Keratinocyte (primary cell): Measurements from ENCODE around the gene ROPN1B.
"Not testable (repeated sequence)": the region's sequence is repeated elsewhere in the genome, so short reads cannot be mapped to it uniquely, and the experiment has no call there.

Source experiments
- CTCF ChIP-seq, 3 experiments: IDR thresholded peaks in 1 of 3; conservative IDR thresholded peaks in 1 of 3; optimal IDR thresholded peaks in 1 of 3; 2 replicates in 2 of 3; 3 replicates in 1 of 3; pipeline versions ENCODE3 to v1.5.1; 2011; ENCODE audit warnings: low read length in 3 of 3, mild to moderate bottlenecking in 3 of 3, moderate library complexity in 2 of 3, control low read depth in 1 of 3, inconsistent platforms in 1 of 3; ENCODE audit not compliant: insufficient read depth in 2 of 3; ENCODE audit errors: extremely low read depth in 1 of 3
- EZH2 ChIP-seq: IDR thresholded peaks from one replicate; pipeline ENCODE4 v1.6.1; 2012; ENCODE audit warnings: inconsistent platforms, mild to moderate bottlenecking, low read length, moderate library complexity

- peak in 2 of 3 experiments; percentile 18 to 38 for TF ChIP-seq CTCF (optimal IDR thresholded peaks at IDR 0.05 in 1 of 3, IDR thresholded peaks at IDR 0.05 in 1 of 3, conservative IDR thresholded peaks at IDR 0.05 in 1 of 3; ENCODE audit: extremely low read depth in 1 of 3, insufficient read depth in 2 of 3, low read length in 3 of 3)
- not testable (repeated sequence) for TF ChIP-seq EZH2
Measured at GRCh38 chr3:125936210-125936815, 32.7 kb upstream of the ROPN1B start.
